Thyroid gland (tissue), 4 donors: ENCODE data around the gene ADAMTS14. TPM values are rescaled to one million over a fixed set of nuclear protein-coding genes. Genes with fewer than 3 reads are reported as not detected.

Source experiments
- DNase-seq, 2 donors: peaks; one replicate each; pipeline ENCODE4 v3.0.0-alpha.2; 2019
- H3K27ac ChIP-seq, 3 donors: fragments of 200-600 bp; sonication (generic); 1 replicate in 2 of 3; 2 replicates in 1 of 3; pipeline ENCODE4 v1.5.1; 2016 to 2019; ENCODE audit warnings: mild to moderate bottlenecking in 1 of 3, moderate library complexity in 1 of 3
- H3K27me3 ChIP-seq: fragments of 200-600 bp; sonication (generic); one replicate; pipeline ENCODE4 v1.5.1; 2019
- H3K36me3 ChIP-seq, 2 donors: fragments of 200-600 bp; sonication (generic); one replicate each; pipeline ENCODE4 v1.5.1; 2016 to 2019
- H3K4me1 ChIP-seq, 2 donors: fragments of 200-600 bp; sonication (generic); one replicate each; pipeline ENCODE4 v1.5.1; 2017 to 2019
- H3K4me3 ChIP-seq, 3 donors: fragments of 200-600 bp; sonication (generic); replicated peaks in 1 of 3; 1 replicate in 2 of 3; 2 replicates in 1 of 3; pipeline ENCODE4 v1.5.1; 2016; ENCODE audit warnings: mild to moderate bottlenecking in 1 of 3
- H3K9me3 ChIP-seq: fragments of 200-600 bp; sonication (generic); one replicate; pipeline ENCODE4 v1.5.1; 2017
- CTCF ChIP-seq, 6 experiments: fragments of 200-600 bp in 3 of 6; fragments of 450-650 bp in 3 of 6; sonication (generic) in 3 of 6; IDR thresholded peaks; one replicate each; pipeline ENCODE4 v1.5.1; 2016 to 2019; ENCODE audit warnings: antibody characterized with exemption in 6 of 6, mild to moderate bottlenecking in 2 of 6, inconsistent platforms in 1 of 6, moderate library complexity in 1 of 6
- POLR2A ChIP-seq, 2 donors: fragments of 450-650 bp; IDR thresholded peaks; one replicate each; pipeline ENCODE4 v1.6.1; 2017; ENCODE audit warnings: antibody characterized with exemption in 2 of 2, mild to moderate bottlenecking in 2 of 2, moderate library complexity in 1 of 2
- WGBS, 2 donors: methylation state at CpG; one replicate each; pipeline ENCODE4 v1.1.5; 2017; 5-methylcytosine and 5-hydroxymethylcytosine counted together
- intact Hi-C: fragments of 100-400 bp; cut with DNase I; formaldehyde crosslinking; loops from one replicate; pipeline ENCODE4 v1.15.1; 2023
- total RNA-seq, 4 donors: library from RNA; depleted of rRNA; stranded (reverse); fragments of >200 nt; gene quantifications; one replicate each; pipeline ENCODE4 v1.2.3, GENCODE V29; 2016

ADAMTS14 gene
- total RNA-seq, 4 donors from 2014 or later: not detected

GRCh38 chr10:70726909-70727495, 54.7 kb downstream of the ADAMTS14 start:
- intact Hi-C loops: no loop called here
- no peaks in the 10 kb centered on the region for H3K27me3 ChIP-seq
- H3K36me3 ChIP-seq: no peaks in the 10 kb centered on the region
- no peaks in the 10 kb centered on the region for H3K9me3 ChIP-seq
- TF ChIP-seq POLR2A (IDR thresholded peaks at IDR 0.05): no peak
- TF ChIP-seq CTCF (IDR thresholded peaks at IDR 0.05): no peak
- no peak overlapping the region for H3K27ac ChIP-seq
- H3K4me3 ChIP-seq: no peak overlapping the region
- 89 to 90% methylated on average over 8 to 9 of the region's 10 CpGs for WGBS, 2 donors
- DNase-seq: no peak
- no peaks in the 10 kb centered on the region for H3K4me1 ChIP-seq

- no peaks in the 10 kb centered on the region for H3K9me3 ChIP-seq
- H3K36me3 ChIP-seq: no peaks in the 10 kb centered on the region
- intact Hi-C loops: no loop called here
- no peaks in the 10 kb centered on the region for H3K4me1 ChIP-seq
- H3K4me3 ChIP-seq: no peak overlapping the region
- no peak for TF ChIP-seq POLR2A (IDR thresholded peaks at IDR 0.05)
- TF ChIP-seq CTCF (IDR thresholded peaks at IDR 0.05): no peak
- WGBS, 2 donors: 74 to 85% methylated on average over 2 of the region's 2 CpGs
- H3K27me3 ChIP-seq: no peaks in the 10 kb centered on the region
- DNase-seq: no peak
- no peak overlapping the region for H3K27ac ChIP-seq
Measured at GRCh38 chr10:70728328-70728727, 56.0 kb downstream of the ADAMTS14 start.

- Histone ChIP-seq H3K27ac (no peak overlapping the region), H3K9me3 (no peaks in the 10 kb centered on the region), H3K4me3 (no peak overlapping the region), H3K36me3 (no peaks in the 10 kb centered on the region), H3K4me1 (no peaks in the 10 kb centered on the region), H3K27me3 (no peaks in the 10 kb centered on the region)
- no peak for TF ChIP-seq CTCF (IDR thresholded peaks at IDR 0.05)
- no peak for TF ChIP-seq POLR2A (IDR thresholded peaks at IDR 0.05)
- intact Hi-C loops: no loop called here
- DNase-seq: peak in 1 of 2 donors; percentile 27
- 36 to 72% methylated on average over 7 to 12 of the region's 16 CpGs for WGBS, 2 donors
Measured at GRCh38 chr10:70729763-70730357, 57.6 kb downstream of the ADAMTS14 start.

- TF ChIP-seq CTCF (IDR thresholded peaks at IDR 0.05): no peak
- TF ChIP-seq POLR2A (IDR thresholded peaks at IDR 0.05): no peak
- 86 to 91% methylated on average over 2 of the region's 2 CpGs for WGBS, 2 donors
- Histone ChIP-seq H3K4me1 (no peaks in the 10 kb centered on the region), H3K36me3 (no peaks in the 10 kb centered on the region), H3K27me3 (no peaks in the 10 kb centered on the region), H3K4me3 (no peak overlapping the region), H3K9me3 (no peaks in the 10 kb centered on the region), H3K27ac (no peak overlapping the region)
- intact Hi-C loops: no loop called here
- no peak for DNase-seq
Measured at GRCh38 chr10:70730955-70731354, 58.6 kb downstream of the ADAMTS14 start.

GRCh38 chr10:70732569-70732968, 60.3 kb downstream of the ADAMTS14 start:
- intact Hi-C loops: no loop called here
- H3K27ac ChIP-seq: no peak overlapping the region
- no peaks in the 10 kb centered on the region for H3K9me3 ChIP-seq
- H3K27me3 ChIP-seq: no peaks in the 10 kb centered on the region
- H3K4me1 ChIP-seq: no peaks in the 10 kb centered on the region
- no peak overlapping the region for H3K4me3 ChIP-seq
- 93 to 94% methylated on average over 4 of the region's 4 CpGs for WGBS, 2 donors
- no peaks in the 10 kb centered on the region for H3K36me3 ChIP-seq
- no peak for DNase-seq
- TF ChIP-seq CTCF (IDR thresholded peaks at IDR 0.05): no peak
- no peak for TF ChIP-seq POLR2A (IDR thresholded peaks at IDR 0.05)
